Measurements from ENCODE around the gene HECW1. TPM values are rescaled to one million over a fixed set of nuclear protein-coding genes. Genes with fewer than 3 reads are reported as not detected.

Gene HECW1
- total RNA-seq, 1 experiment from 2014 or later: 0.77 TPM

- in situ Hi-C loops (cut with HindIII; ENCODE audit: low pct_unique_long_range_greater_than_20kb, low sequenced_read_pairs): no loop called here
- Histone ChIP-seq H3K27ac (ENCODE audit: low read length) (no peak overlapping the region), H3K27me3 (ENCODE audit: control insufficient read depth, insufficient read depth, low read length) (peaks cover 6% of the 10 kb centered on the region), H3K4me3 (ENCODE audit: low read depth in 2 of 2, low read length in 2 of 2) (no peak overlapping the region), H3K36me3 (ENCODE audit: control insufficient read depth, insufficient read depth, low read length) (no peaks in the 10 kb centered on the region), H3K4me1 (ENCODE audit: control insufficient read depth, insufficient read depth, low read length) (no peaks in the 10 kb centered on the region), H3K9me3 (ENCODE audit: control insufficient read depth, insufficient read depth, low read depth, low read length) (no peaks in the 10 kb centered on the region)
- BruUV-seq (replicated peaks): no TSS peak
- ATAC-seq (no peak), DNase-seq (ENCODE audit: low read depth, low spot score) (no peak)
- POLR2A ChIA-PET: interaction anchor here (0.5 kb wide), 1 partner anchor 40 kb away, joined by 3 read pairs; no protein-coding TSS in a partner anchor
- intact Hi-C loops (cut with micrococcal nuclease; ENCODE audit: unreplicated experiment): no loop called here
- no peak for TF ChIP-seq REST (IDR thresholded peaks at IDR 0.05; ENCODE audit: insufficient read depth in 1 of 2, low read depth in 2 of 2, low read length in 1 of 2)
- no peak for TF ChIP-seq TCF7L2 (IDR thresholded peaks at IDR 0.05; ENCODE audit: low read depth, low read length)
- TF ChIP-seq CTCF (IDR thresholded peaks at IDR 0.05): no peak
- no peak for TF ChIP-seq POLR2AphosphoS5 (IDR thresholded peaks at IDR 0.05; ENCODE audit: low read depth, low read length)
- no peak for TF ChIP-seq SIN3A (IDR thresholded peaks at IDR 0.05; ENCODE audit: borderline replicate concordance, insufficient read depth, low read depth, low read length)
- CTCF ChIA-PET: no interaction called here
Measured at GRCh38 chr7:43298617-43299016, 186.2 kb downstream of the HECW1 start.

- Histone ChIP-seq H3K27ac (ENCODE audit: low read length) (no peak overlapping the region), H3K9me3 (ENCODE audit: control insufficient read depth, insufficient read depth, low read depth, low read length) (no peaks in the 10 kb centered on the region), H3K27me3 (ENCODE audit: control insufficient read depth, insufficient read depth, low read length) (peaks cover 6% of the 10 kb centered on the region), H3K4me3 (ENCODE audit: low read depth in 2 of 2, low read length in 2 of 2) (no peak overlapping the region), H3K4me1 (ENCODE audit: control insufficient read depth, insufficient read depth, low read length) (no peaks in the 10 kb centered on the region), H3K36me3 (ENCODE audit: control insufficient read depth, insufficient read depth, low read length) (no peaks in the 10 kb centered on the region)
- ChIA-PET POLR2A (no interaction called here), CTCF (no interaction called here)
- no peak for DNase-seq (ENCODE audit: low read depth, low spot score)
- intact Hi-C loops (cut with micrococcal nuclease; ENCODE audit: unreplicated experiment): no loop called here
- no peak for ATAC-seq
- no peak for TF ChIP-seq TCF7L2 (IDR thresholded peaks at IDR 0.05; ENCODE audit: low read depth, low read length)
- TF ChIP-seq CTCF (IDR thresholded peaks at IDR 0.05): no peak
- no peak for TF ChIP-seq POLR2AphosphoS5 (IDR thresholded peaks at IDR 0.05; ENCODE audit: low read depth, low read length)
- TF ChIP-seq SIN3A (IDR thresholded peaks at IDR 0.05; ENCODE audit: borderline replicate concordance, insufficient read depth, low read depth, low read length): no peak
- TF ChIP-seq REST (IDR thresholded peaks at IDR 0.05; ENCODE audit: insufficient read depth in 1 of 2, low read depth in 2 of 2, low read length in 1 of 2): no peak
- BruUV-seq (replicated peaks): no TSS peak
- in situ Hi-C loops (cut with HindIII; ENCODE audit: low pct_unique_long_range_greater_than_20kb, low sequenced_read_pairs): no loop called here
Measured at GRCh38 chr7:43300121-43300520, 187.7 kb downstream of the HECW1 start.
